Measurements from ENCODE around the gene ALDH16A1. TPM values are rescaled to one million over a fixed set of nuclear protein-coding genes. Genes with fewer than 3 reads are reported as not detected.
"Not testable (repeated sequence)": the region's sequence is repeated elsewhere in the genome, so short reads cannot be mapped to it uniquely, and the experiment has no call there.

ALDH16A1 gene
- polyA plus RNA-seq, 1 donor from 2014 or later: 67.5 TPM

GRCh38 chr19:49455773-49456172 lies 2.7 kb downstream of the ALDH16A1 start:
- no peaks in the 10 kb centered on the region for H3K9me3 Mint-ChIP-seq
- no peaks in the 10 kb centered on the region for H3K27me3 Mint-ChIP-seq
- peaks cover 3% of the 10 kb centered on the region for H3K36me3 Mint-ChIP-seq
- peak overlapping the region in 1 of 3 donors; percentile 43 for H3K27ac Mint-ChIP-seq
- peaks cover 14 to 21% (median 15%) of the 10 kb centered on the region in 3 donors for H3K4me1 Mint-ChIP-seq
- peak overlapping the region in 2 of 4 donors; percentile 13 to 51 for H3K4me3 Mint-ChIP-seq

- Mint-ChIP-seq H3K9me3 (no peaks in the 10 kb centered on the region), H3K4me3 (peak overlapping the region in 3 of 4 donors; percentile 13 to 71 (median 51)), H3K27me3 (no peaks in the 10 kb centered on the region), H3K4me1 (peaks cover 14 to 20% (median 15%) of the 10 kb centered on the region in 3 donors), H3K27ac (peak overlapping the region in 1 of 3 donors; percentile 46), H3K36me3 (peaks cover 3% of the 10 kb centered on the region)
These were observed 3.3 kb downstream of the ALDH16A1 start for GRCh38 chr19:49456326-49456725.

- peak overlapping the region in 2 of 4 donors; percentile 12 to 27 for H3K4me3 Mint-ChIP-seq
- peaks cover 1 to 9% (median 5%) of the 10 kb centered on the region in 3 donors for H3K4me1 Mint-ChIP-seq
- H3K27me3 Mint-ChIP-seq: no peaks in the 10 kb centered on the region
- H3K27ac Mint-ChIP-seq: peak overlapping the region in 1 of 3 donors; percentile 75
- H3K36me3 Mint-ChIP-seq: peaks cover 2% of the 10 kb centered on the region
- no peaks in the 10 kb centered on the region for H3K9me3 Mint-ChIP-seq
These were observed 5.5 kb downstream of the ALDH16A1 start for GRCh38 chr19:49458567-49458903.

- Mint-ChIP-seq H3K27me3 (no peaks in the 10 kb centered on the region), H3K36me3 (peaks cover 2% of the 10 kb centered on the region), H3K9me3 (no peaks in the 10 kb centered on the region), H3K4me1 (peaks cover 0 to 5% (median 4%) of the 10 kb centered on the region in 3 donors), H3K27ac (peak overlapping the region in 2 of 3 donors; percentile 13 to 75), H3K4me3 (no peak overlapping the region)
These were observed 6.4 kb downstream of the ALDH16A1 start for GRCh38 chr19:49459388-49459787.

- not testable (repeated sequence) for H3K9me3 Mint-ChIP-seq, H3K27me3 Mint-ChIP-seq
These were observed 8.1 kb downstream of the ALDH16A1 start for GRCh38 chr19:49461130-49461529.

GRCh38 chr19:49461656-49462055 lies 8.6 kb downstream of the ALDH16A1 start:
- H3K4me3 Mint-ChIP-seq: no peak overlapping the region
- H3K4me1 Mint-ChIP-seq: peaks cover 0 to 2% (median 2%) of the 10 kb centered on the region in 3 donors
- H3K27ac Mint-ChIP-seq: no peak overlapping the region
- no peaks in the 10 kb centered on the region for H3K9me3 Mint-ChIP-seq
- H3K36me3 Mint-ChIP-seq: no peaks in the 10 kb centered on the region
- no peaks in the 10 kb centered on the region for H3K27me3 Mint-ChIP-seq

More at GRCh38 chr19:49461130-49461529, 8.1 kb downstream of the ALDH16A1 start:
- H3K4me3 Mint-ChIP-seq, H3K4me1 Mint-ChIP-seq, H3K27ac Mint-ChIP-seq, H3K36me3 Mint-ChIP-seq: not testable (repeated sequence)

GRCh38 chr19:49462492-49462891 lies 9.5 kb downstream of the ALDH16A1 start:
- Mint-ChIP-seq H3K4me1 (no peaks in the 10 kb centered on the region), H3K27ac (peak overlapping the region in 1 of 3 donors; percentile 39)

GRCh38 chr19:49463960-49464740 lies 11.1 kb downstream of the ALDH16A1 start:
- Mint-ChIP-seq H3K9me3 (no peaks in the 10 kb centered on the region), H3K27me3 (no peaks in the 10 kb centered on the region), H3K27ac (peak overlapping the region in 2 of 3 donors; percentile 80 to 84), H3K36me3 (peaks cover 3% of the 10 kb centered on the region), H3K4me3 (no peak overlapping the region), H3K4me1 (peaks cover 3 to 7% (median 6%) of the 10 kb centered on the region in 3 donors)

More at GRCh38 chr19:49462492-49462891, 9.5 kb downstream of the ALDH16A1 start:
- Mint-ChIP-seq H3K27me3 (no peaks in the 10 kb centered on the region), H3K4me3 (no peak overlapping the region), H3K9me3 (no peaks in the 10 kb centered on the region), H3K36me3 (no peaks in the 10 kb centered on the region)

- H3K27me3 Mint-ChIP-seq: no peaks in the 10 kb centered on the region
- peak overlapping the region in 1 of 4 donors; percentile 27 for H3K4me3 Mint-ChIP-seq
- H3K36me3 Mint-ChIP-seq: peaks cover 3% of the 10 kb centered on the region
- H3K4me1 Mint-ChIP-seq: peaks cover 9 to 13% (median 10%) of the 10 kb centered on the region in 3 donors
- H3K27ac Mint-ChIP-seq: peak overlapping the region in 2 of 3 donors; percentile 80 to 84
- no peaks in the 10 kb centered on the region for H3K9me3 Mint-ChIP-seq
These were observed 12.3 kb downstream of the ALDH16A1 start for GRCh38 chr19:49465371-49465770.

GRCh38 chr19:49468199-49468598 lies 15.2 kb downstream of the ALDH16A1 start:
- peaks cover 3% of the 10 kb centered on the region for H3K36me3 Mint-ChIP-seq
- H3K4me3 Mint-ChIP-seq: no peak overlapping the region
- peaks cover 16 to 24% (median 21%) of the 10 kb centered on the region in 3 donors for H3K4me1 Mint-ChIP-seq
- H3K27ac Mint-ChIP-seq: peak overlapping the region in 2 of 3 donors; percentile 98 to 99
- no peaks in the 10 kb centered on the region for H3K27me3 Mint-ChIP-seq
- H3K9me3 Mint-ChIP-seq: no peaks in the 10 kb centered on the region

GRCh38 chr19:49468746-49469447 lies 15.9 kb downstream of the ALDH16A1 start:
- H3K36me3 Mint-ChIP-seq: peaks cover 3% of the 10 kb centered on the region
- H3K4me1 Mint-ChIP-seq: peaks cover 18 to 25% (median 21%) of the 10 kb centered on the region in 3 donors
- H3K4me3 Mint-ChIP-seq: peak overlapping the region; percentile 69 to 95 (median 87)
- no peaks in the 10 kb centered on the region for H3K27me3 Mint-ChIP-seq
- H3K27ac Mint-ChIP-seq: peak overlapping the region; percentile 96 to 99 (median 98)
- H3K9me3 Mint-ChIP-seq: no peaks in the 10 kb centered on the region

- H3K36me3 Mint-ChIP-seq: peaks cover 3% of the 10 kb centered on the region
- H3K4me3 Mint-ChIP-seq: peak overlapping the region in 3 of 4 donors; percentile 83 to 91 (median 88)
- peaks cover 21 to 25% (median 22%) of the 10 kb centered on the region in 3 donors for H3K4me1 Mint-ChIP-seq
- no peaks in the 10 kb centered on the region for H3K27me3 Mint-ChIP-seq
- H3K9me3 Mint-ChIP-seq: no peaks in the 10 kb centered on the region
- peak overlapping the region; percentile 96 to 99 (median 98) for H3K27ac Mint-ChIP-seq
These were observed 17.0 kb downstream of the ALDH16A1 start for GRCh38 chr19:49469828-49470614.

GRCh38 chr19:49470615-49470978 lies 17.6 kb downstream of the ALDH16A1 start:
- Mint-ChIP-seq H3K4me1 (peaks cover 21 to 25% (median 22%) of the 10 kb centered on the region in 3 donors), H3K9me3 (no peaks in the 10 kb centered on the region), H3K4me3 (peak overlapping the region in 3 of 4 donors; percentile 63 to 91 (median 88)), H3K27ac (peak overlapping the region; percentile 96 to 99 (median 98)), H3K27me3 (no peaks in the 10 kb centered on the region), H3K36me3 (peaks cover 3% of the 10 kb centered on the region)

- H3K27me3 Mint-ChIP-seq: no peaks in the 10 kb centered on the region
- no peaks in the 10 kb centered on the region for H3K9me3 Mint-ChIP-seq
- peaks cover 3% of the 10 kb centered on the region for H3K36me3 Mint-ChIP-seq
- H3K4me1 Mint-ChIP-seq: peaks cover 27 to 30% (median 28%) of the 10 kb centered on the region in 3 donors
- H3K27ac Mint-ChIP-seq: peak overlapping the region; percentile 90 to 96 (median 93)
- H3K4me3 Mint-ChIP-seq: peak overlapping the region; percentile 21 to 97 (median 80)
These were observed 19.9 kb downstream of the ALDH16A1 start for GRCh38 chr19:49472936-49473335.
